ENCODE measurements around the gene NUAK1.

Gene NUAK1

GRCh38 chr12:106179086-106179485 is 40.3 kb upstream of the NUAK1 start:
- TF ChIP-seq CTCF (IDR thresholded peaks at IDR 0.05; ENCODE audit: insufficient read depth, low read depth, low read length, missing control alignments) = no peak
- H3K4me3 ChIP-seq (ENCODE audit: low read depth, low read length) = no peak overlapping the region
- no peak for DNase-seq (ENCODE audit: low read depth)

- H3K4me3 ChIP-seq (ENCODE audit: low read depth, low read length) = no peak overlapping the region
- no peak for DNase-seq (ENCODE audit: low read depth)
- no peak for TF ChIP-seq CTCF (IDR thresholded peaks at IDR 0.05; ENCODE audit: insufficient read depth, low read depth, low read length, missing control alignments)
Measured at GRCh38 chr12:106178562-106178961, 39.8 kb upstream of the NUAK1 start.

- no peak overlapping the region for H3K4me3 ChIP-seq (ENCODE audit: low read depth, low read length)
- DNase-seq (ENCODE audit: low read depth) = no peak
- no peak for TF ChIP-seq CTCF (IDR thresholded peaks at IDR 0.05; ENCODE audit: insufficient read depth, low read depth, low read length, missing control alignments)
Measured at GRCh38 chr12:106176560-106176959, 37.8 kb upstream of the NUAK1 start.

- TF ChIP-seq CTCF (IDR thresholded peaks at IDR 0.05; ENCODE audit: insufficient read depth, low read depth, low read length, missing control alignments) = no peak
- DNase-seq (ENCODE audit: low read depth) = no peak
Measured at GRCh38 chr12:106174876-106175275, 36.1 kb upstream of the NUAK1 start.

GRCh38 chr12:106173442-106173841 is 34.7 kb upstream of the NUAK1 start:
- TF ChIP-seq CTCF (IDR thresholded peaks at IDR 0.05; ENCODE audit: insufficient read depth, low read depth, low read length, missing control alignments) = no peak
- peak; percentile 5 for DNase-seq (ENCODE audit: low read depth)
- no peak overlapping the region for H3K4me3 ChIP-seq (ENCODE audit: low read depth, low read length)

More at GRCh38 chr12:106174876-106175275, 36.1 kb upstream of the NUAK1 start:
- H3K4me3 ChIP-seq (ENCODE audit: low read depth, low read length) = no peak overlapping the region

- TF ChIP-seq CTCF (IDR thresholded peaks at IDR 0.05; ENCODE audit: insufficient read depth, low read depth, low read length, missing control alignments) = no peak
- H3K4me3 ChIP-seq (ENCODE audit: low read depth, low read length) = no peak overlapping the region
- no peak for DNase-seq (ENCODE audit: low read depth)
Measured at GRCh38 chr12:106171117-106171750, 32.5 kb upstream of the NUAK1 start.

GRCh38 chr12:106170285-106170684 is 31.5 kb upstream of the NUAK1 start:
- no peak overlapping the region for H3K4me3 ChIP-seq (ENCODE audit: low read depth, low read length)
- DNase-seq (ENCODE audit: low read depth) = no peak
- no peak for TF ChIP-seq CTCF (IDR thresholded peaks at IDR 0.05; ENCODE audit: insufficient read depth, low read depth, low read length, missing control alignments)

Data from GM12865 (cell line).